Mesendoderm (in vitro differentiated cells): ENCODE data around the gene BACH2.

Experiments used
- DNase-seq: peaks from one replicate; pipeline ENCODE4 v3.0.0; 2013
- H2AK5ac ChIP-seq: 2 replicates; pipeline ENCODE4 v1.6.1; 2013; ENCODE audit warnings: low read length, inconsistent platforms
- H2BK120ac ChIP-seq: 2 replicates; pipeline ENCODE4 v1.6.1; 2013; ENCODE audit warnings: low read depth, mild to moderate bottlenecking, low read length, moderate library complexity, mixed read lengths
- H2BK15ac ChIP-seq: replicated peaks from 2 replicates; pipeline ENCODE4 v1.6.1; 2013; ENCODE audit warnings: low read depth, mild to moderate bottlenecking, moderate library complexity
- H2BK5ac ChIP-seq: 2 replicates; pipeline ENCODE4 v1.6.1; 2013; ENCODE audit warnings: low read length, inconsistent platforms
- H3K18ac ChIP-seq: 2 replicates; pipeline ENCODE4 v1.6.1; 2013; ENCODE audit warnings: mild to moderate bottlenecking, low read length, mixed read lengths
- H3K23ac ChIP-seq: one replicate; pipeline ENCODE4 v1.6.1; 2013; ENCODE audit warnings: low read length
- H3K27ac ChIP-seq: 2 replicates; pipeline ENCODE4 v1.5.1; 2013; ENCODE audit warnings: low read depth, mild to moderate bottlenecking, inconsistent platforms, low read length, moderate library complexity
- H3K27me3 ChIP-seq: 2 replicates; pipeline ENCODE4 v1.6.1; 2013; ENCODE audit warnings: low read length, control low read depth, mild to moderate bottlenecking, inconsistent platforms; ENCODE audit not compliant: insufficient read depth, poor library complexity
- H3K36me3 ChIP-seq: 2 replicates; pipeline ENCODE4 v1.6.1; 2013; ENCODE audit warnings: low read length, inconsistent platforms; ENCODE audit not compliant: control insufficient read depth, insufficient read depth
- H3K4ac ChIP-seq: one replicate; pipeline ENCODE4 v1.6.1; 2013; ENCODE audit warnings: low read depth, mild to moderate bottlenecking, low read length, moderate library complexity
- H3K4me1 ChIP-seq: 2 replicates; pipeline ENCODE4 v1.6.1; 2013; ENCODE audit warnings: low read depth, low read length, inconsistent platforms; ENCODE audit not compliant: control insufficient read depth
- H3K4me2 ChIP-seq: 2 replicates; pipeline ENCODE4 v1.6.1; 2013; ENCODE audit warnings: low read length
- H3K4me3 ChIP-seq: 2 replicates; pipeline ENCODE4 v1.5.1; 2013; ENCODE audit warnings: mild to moderate bottlenecking, low read length
- H3K56ac ChIP-seq: one replicate; pipeline ENCODE4 v1.6.1; 2013; ENCODE audit warnings: low read length
- H3K79me1 ChIP-seq: 2 replicates; pipeline ENCODE4 v1.6.1; 2013; ENCODE audit warnings: low read length, inconsistent platforms
- H3K79me2 ChIP-seq: 2 replicates; pipeline ENCODE4 v1.6.1; 2013; ENCODE audit warnings: mild to moderate bottlenecking, low read length; ENCODE audit not compliant: control insufficient read depth, insufficient read depth
- H3K9ac ChIP-seq: 2 replicates; pipeline ENCODE4 v1.6.1; 2013; ENCODE audit warnings: low read length, inconsistent platforms
- H4K5ac ChIP-seq: one replicate; pipeline ENCODE4 v1.6.1; 2013; ENCODE audit warnings: low read length
- H4K8ac ChIP-seq: one replicate; pipeline ENCODE4 v1.6.1; 2013; ENCODE audit warnings: low read depth, mild to moderate bottlenecking, control low read depth, low read length, moderate library complexity
- WGBS: extraction: QIAGEN DNeasy Blood & Tissue Kit; methylation state at CpG from one replicate; pipeline ENCODE4 v1.1.7; 2013; ENCODE audit warnings: low lambda C conversion rate, missing lambda C conversion rate; ENCODE audit not compliant: insufficient coverage; ENCODE audit errors: extremely low coverage; 5-methylcytosine and 5-hydroxymethylcytosine counted together

BACH2 gene

GRCh38 chr6:90219209-90219985, 77.2 kb downstream of the BACH2 start:
- no CpG with 5 or more reads among the region's 14 CpGs for WGBS
- H3K4me2 ChIP-seq = no peak overlapping the region
- no peaks in the 10 kb centered on the region for H3K27me3 ChIP-seq
- H3K18ac ChIP-seq = peak overlapping the region; percentile 20
- no peaks in the 10 kb centered on the region for H3K36me3 ChIP-seq
- H3K79me2 ChIP-seq = no peaks in the 10 kb centered on the region
- no peak overlapping the region for H4K8ac ChIP-seq
- DNase-seq = peak; percentile 68
- peak overlapping the region; percentile 24 for H2BK5ac ChIP-seq
- H2AK5ac ChIP-seq = no peak overlapping the region
- H2BK120ac ChIP-seq = no peak overlapping the region
- H3K56ac ChIP-seq = peak overlapping the region; percentile 35
- H3K4me3 ChIP-seq = no peak overlapping the region
- no peak overlapping the region for H3K4ac ChIP-seq
- peak overlapping the region; percentile 21 for H2BK15ac ChIP-seq
- no peak overlapping the region for H3K23ac ChIP-seq
- no peak overlapping the region for H3K9ac ChIP-seq
- no peaks in the 10 kb centered on the region for H3K79me1 ChIP-seq
- H4K5ac ChIP-seq = no peak overlapping the region
- H3K4me1 ChIP-seq = peaks cover 12% of the 10 kb centered on the region
- peak overlapping the region; percentile 88 for H3K27ac ChIP-seq

- no peak for DNase-seq
- Histone ChIP-seq H2BK15ac (no peak overlapping the region), H3K18ac (peak overlapping the region; percentile 20), H4K5ac (no peak overlapping the region), H3K4me3 (no peak overlapping the region), H3K79me2 (no peaks in the 10 kb centered on the region), H3K56ac (peak overlapping the region; percentile 73), H2AK5ac (no peak overlapping the region), H3K23ac (no peak overlapping the region), H3K36me3 (no peaks in the 10 kb centered on the region), H3K4me1 (peaks cover 12% of the 10 kb centered on the region), H3K4ac (no peak overlapping the region), H4K8ac (no peak overlapping the region), H3K27ac (peak overlapping the region; percentile 88), H2BK5ac (peak overlapping the region; percentile 24), H2BK120ac (no peak overlapping the region), H3K4me2 (no peak overlapping the region), H3K9ac (peak overlapping the region; percentile 8), H3K27me3 (no peaks in the 10 kb centered on the region), H3K79me1 (no peaks in the 10 kb centered on the region)
- no CpG with 5 or more reads among the region's 1 CpG for WGBS
These were observed 77.8 kb downstream of the BACH2 start for GRCh38 chr6:90218959-90219208.

GRCh38 chr6:90217506-90218127, 79.0 kb downstream of the BACH2 start:
- Histone ChIP-seq H3K4me2 (no peak overlapping the region), H3K4ac (peak overlapping the region; percentile 7), H2AK5ac (no peak overlapping the region), H3K4me1 (peaks cover 12% of the 10 kb centered on the region), H3K79me2 (no peaks in the 10 kb centered on the region), H4K8ac (no peak overlapping the region), H3K27me3 (no peaks in the 10 kb centered on the region), H2BK15ac (peak overlapping the region; percentile 75), H3K27ac (peak overlapping the region; percentile 88), H4K5ac (no peak overlapping the region), H3K79me1 (no peaks in the 10 kb centered on the region), H2BK5ac (peak overlapping the region; percentile 29), H3K23ac (no peak overlapping the region), H3K9ac (peak overlapping the region; percentile 16), H2BK120ac (no peak overlapping the region), H3K36me3 (no peaks in the 10 kb centered on the region), H3K18ac (peak overlapping the region; percentile 32), H3K56ac (peak overlapping the region; percentile 69), H3K4me3 (no peak overlapping the region)
- DNase-seq = no peak
- WGBS = no CpG with 5 or more reads among the region's 6 CpGs

- no peak overlapping the region for H3K18ac ChIP-seq
- H3K4me1 ChIP-seq = peaks cover 14% of the 10 kb centered on the region
- no peak overlapping the region for H2AK5ac ChIP-seq
- no peak overlapping the region for H3K4me3 ChIP-seq
- H3K27me3 ChIP-seq = no peaks in the 10 kb centered on the region
- no peaks in the 10 kb centered on the region for H3K79me1 ChIP-seq
- H3K79me2 ChIP-seq = no peaks in the 10 kb centered on the region
- peak; percentile 81 for DNase-seq
- H2BK5ac ChIP-seq = no peak overlapping the region
- H3K4me2 ChIP-seq = no peak overlapping the region
- no peak overlapping the region for H3K9ac ChIP-seq
- H3K23ac ChIP-seq = no peak overlapping the region
- H2BK15ac ChIP-seq = no peak overlapping the region
- H3K27ac ChIP-seq = no peak overlapping the region
- no peaks in the 10 kb centered on the region for H3K36me3 ChIP-seq
- no CpG with 5 or more reads among the region's 14 CpGs for WGBS
- no peak overlapping the region for H4K8ac ChIP-seq
- H2BK120ac ChIP-seq = no peak overlapping the region
- peak overlapping the region; percentile 22 for H3K56ac ChIP-seq
- H3K4ac ChIP-seq = no peak overlapping the region
- no peak overlapping the region for H4K5ac ChIP-seq
These were observed 80.3 kb downstream of the BACH2 start for GRCh38 chr6:90216072-90216977.

- H2AK5ac ChIP-seq = no peak overlapping the region
- H3K18ac ChIP-seq = peak overlapping the region; percentile 29
- peak; percentile 24 for DNase-seq
- no peak overlapping the region for H3K23ac ChIP-seq
- no peaks in the 10 kb centered on the region for H3K36me3 ChIP-seq
- no peak overlapping the region for H2BK15ac ChIP-seq
- H3K4me2 ChIP-seq = no peak overlapping the region
- H3K4me1 ChIP-seq = peaks cover 14% of the 10 kb centered on the region
- no peak overlapping the region for H3K9ac ChIP-seq
- no peak overlapping the region for H3K4ac ChIP-seq
- WGBS = no CpG with 5 or more reads among the region's 1 CpG
- no peak overlapping the region for H3K56ac ChIP-seq
- H3K79me1 ChIP-seq = no peaks in the 10 kb centered on the region
- H4K5ac ChIP-seq = no peak overlapping the region
- H2BK120ac ChIP-seq = no peak overlapping the region
- H2BK5ac ChIP-seq = no peak overlapping the region
- H3K79me2 ChIP-seq = no peaks in the 10 kb centered on the region
- H3K27me3 ChIP-seq = no peaks in the 10 kb centered on the region
- no peak overlapping the region for H3K27ac ChIP-seq
- H4K8ac ChIP-seq = no peak overlapping the region
- no peak overlapping the region for H3K4me3 ChIP-seq
These were observed 81.7 kb downstream of the BACH2 start for GRCh38 chr6:90214966-90215365.
